ENCODE results near the gene EFNA5.

Gene EFNA5

DNA sequence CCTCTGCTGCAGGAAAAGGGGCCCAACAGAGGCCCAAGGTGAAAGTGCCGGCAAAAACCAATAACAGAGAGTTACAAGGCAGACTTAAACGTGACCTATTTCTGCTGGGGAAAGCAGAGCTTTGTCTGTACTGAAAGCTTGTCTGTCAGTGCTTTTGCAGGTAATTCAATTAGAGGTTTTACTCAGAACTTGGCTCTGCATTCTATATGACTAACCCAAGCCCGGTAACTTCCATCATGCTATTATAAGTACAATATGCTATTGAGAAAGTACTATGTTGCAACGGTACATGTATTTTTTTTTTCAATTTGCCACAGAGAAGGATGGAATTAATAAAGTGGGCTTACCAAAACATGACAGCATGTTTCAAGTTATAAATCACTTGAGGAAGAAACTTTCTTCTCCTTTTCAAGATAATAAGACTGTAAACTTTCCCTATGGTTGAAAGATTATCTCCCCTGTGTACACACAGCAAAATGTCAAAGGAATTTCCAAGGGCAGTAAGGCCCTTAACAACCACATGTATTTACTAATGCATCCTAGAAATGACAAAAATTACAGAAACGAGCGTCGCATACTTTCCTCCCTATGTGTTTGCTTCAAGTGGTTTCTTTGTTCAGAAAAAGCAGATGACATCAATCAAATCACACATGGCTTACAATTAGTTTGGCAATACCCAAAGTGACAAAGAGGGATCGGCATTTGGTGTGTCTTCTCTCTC lies 282.4 kb downstream of the EFNA5 start:
- in situ Hi-C loops (cut with HindIII; ENCODE audit: low sequenced_read_pairs), result no loop called here
- TF ChIP-seq, protein P1, sequence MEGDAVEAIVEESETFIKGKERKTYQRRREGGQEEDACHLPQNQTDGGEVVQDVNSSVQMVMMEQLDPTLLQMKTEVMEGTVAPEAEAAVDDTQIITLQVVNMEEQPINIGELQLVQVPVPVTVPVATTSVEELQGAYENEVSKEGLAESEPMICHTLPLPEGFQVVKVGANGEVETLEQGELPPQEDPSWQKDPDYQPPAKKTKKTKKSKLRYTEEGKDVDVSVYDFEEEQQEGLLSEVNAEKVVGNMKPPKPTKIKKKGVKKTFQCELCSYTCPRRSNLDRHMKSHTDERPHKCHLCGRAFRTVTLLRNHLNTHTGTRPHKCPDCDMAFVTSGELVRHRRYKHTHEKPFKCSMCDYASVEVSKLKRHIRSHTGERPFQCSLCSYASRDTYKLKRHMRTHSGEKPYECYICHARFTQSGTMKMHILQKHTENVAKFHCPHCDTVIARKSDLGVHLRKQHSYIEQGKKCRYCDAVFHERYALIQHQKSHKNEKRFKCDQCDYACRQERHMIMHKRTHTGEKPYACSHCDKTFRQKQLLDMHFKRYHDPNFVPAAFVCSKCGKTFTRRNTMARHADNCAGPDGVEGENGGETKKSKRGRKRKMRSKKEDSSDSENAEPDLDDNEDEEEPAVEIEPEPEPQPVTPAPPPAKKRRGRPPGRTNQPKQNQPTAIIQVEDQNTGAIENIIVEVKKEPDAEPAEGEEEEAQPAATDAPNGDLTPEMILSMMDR (IDR thresholded peaks at IDR 0.05; ENCODE audit: low read depth, low read length), result no peak
- peak; percentile 80 for DNase-seq (ENCODE audit: low read depth, low spot score)
- no peak overlapping the region for H3K4me3 ChIP-seq (ENCODE audit: low read depth, low read length)

DNA sequence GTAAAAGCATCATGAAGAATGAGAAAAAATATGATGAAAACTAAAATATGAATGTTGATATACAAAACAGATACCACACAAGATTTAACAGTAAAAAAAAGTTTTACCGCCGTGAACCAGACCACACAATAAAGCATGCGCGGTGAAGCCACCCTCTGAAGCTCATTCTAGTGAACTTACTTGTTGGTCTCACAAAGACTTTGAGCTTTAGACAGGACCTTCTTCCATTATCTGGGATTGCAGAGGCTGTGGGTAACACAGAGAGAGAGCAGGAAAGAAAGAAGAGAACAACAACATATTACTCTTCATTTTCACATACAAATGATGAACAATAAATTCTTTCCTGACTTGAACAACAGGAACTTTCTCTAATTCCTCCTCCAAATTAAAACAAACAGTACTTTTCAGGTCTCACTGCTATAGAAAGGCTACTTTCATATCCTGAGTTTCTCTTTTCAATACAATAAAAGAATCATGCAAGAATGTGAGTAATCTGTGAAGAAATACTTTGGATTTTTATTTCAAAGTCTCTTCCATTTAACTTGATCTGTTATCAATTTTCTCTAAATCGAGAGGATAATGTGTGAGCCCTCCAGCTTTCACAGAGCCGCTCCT lies 283.1 kb downstream of the EFNA5 start:
- H3K4me3 ChIP-seq (ENCODE audit: low read depth, low read length), result no peak overlapping the region
- TF ChIP-seq, protein P1 (IDR thresholded peaks at IDR 0.05; ENCODE audit: low read depth, low read length), result no peak
- DNase-seq (ENCODE audit: low read depth, low spot score), result no peak
- in situ Hi-C loops (cut with HindIII; ENCODE audit: low sequenced_read_pairs), result no loop called here

DNA sequence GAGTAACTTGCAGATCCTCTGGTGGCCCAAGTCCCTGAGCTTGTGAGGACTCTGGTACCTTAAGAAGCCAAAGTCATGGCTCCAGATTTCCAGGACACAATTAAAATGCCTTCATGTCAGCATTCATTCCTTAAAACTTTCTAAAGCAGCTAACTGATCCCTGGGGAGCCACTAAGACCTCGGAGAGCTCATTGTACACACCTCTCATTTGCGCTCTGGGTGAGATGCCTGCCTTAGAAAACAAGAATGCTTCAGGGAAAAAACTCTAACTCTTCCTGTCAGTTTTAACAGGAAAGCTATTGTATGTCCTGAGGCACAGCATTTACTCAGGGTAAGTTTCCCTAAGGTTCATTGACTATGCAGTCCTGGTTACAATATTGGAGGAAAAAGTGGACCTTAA lies 285.0 kb downstream of the EFNA5 start:
- H3K4me3 ChIP-seq (ENCODE audit: low read depth, low read length), result no peak overlapping the region
- in situ Hi-C loops (cut with HindIII; ENCODE audit: low sequenced_read_pairs), result no loop called here
- TF ChIP-seq, protein P1 (IDR thresholded peaks at IDR 0.05; ENCODE audit: low read depth, low read length), result no peak
- DNase-seq (ENCODE audit: low read depth, low spot score), result no peak

DNA sequence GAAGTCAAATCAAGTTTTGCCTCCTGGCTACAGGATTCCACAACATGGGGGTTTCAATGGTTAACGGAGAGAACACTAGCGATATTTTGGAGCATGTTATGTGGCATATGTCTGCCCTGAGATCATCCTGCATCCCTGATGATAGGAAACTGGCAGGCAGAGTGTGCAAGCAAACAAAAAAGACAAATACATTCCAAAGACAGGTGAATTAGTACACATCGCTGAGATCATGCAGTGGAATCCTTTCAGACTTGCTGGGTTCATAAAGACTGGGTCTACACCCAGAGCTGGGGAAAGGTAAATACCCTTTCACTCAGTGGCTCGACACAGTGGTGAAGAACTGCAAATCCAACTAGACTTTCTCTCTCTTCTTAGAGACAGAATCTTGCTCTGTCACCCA lies 286.5 kb downstream of the EFNA5 start:
- no peak overlapping the region for H3K4me3 ChIP-seq (ENCODE audit: low read depth, low read length)
- in situ Hi-C loops (cut with HindIII; ENCODE audit: low sequenced_read_pairs), result no loop called here
- TF ChIP-seq, protein P1 (IDR thresholded peaks at IDR 0.05; ENCODE audit: low read depth, low read length), result no peak
- no peak for DNase-seq (ENCODE audit: low read depth, low spot score)

DNA sequence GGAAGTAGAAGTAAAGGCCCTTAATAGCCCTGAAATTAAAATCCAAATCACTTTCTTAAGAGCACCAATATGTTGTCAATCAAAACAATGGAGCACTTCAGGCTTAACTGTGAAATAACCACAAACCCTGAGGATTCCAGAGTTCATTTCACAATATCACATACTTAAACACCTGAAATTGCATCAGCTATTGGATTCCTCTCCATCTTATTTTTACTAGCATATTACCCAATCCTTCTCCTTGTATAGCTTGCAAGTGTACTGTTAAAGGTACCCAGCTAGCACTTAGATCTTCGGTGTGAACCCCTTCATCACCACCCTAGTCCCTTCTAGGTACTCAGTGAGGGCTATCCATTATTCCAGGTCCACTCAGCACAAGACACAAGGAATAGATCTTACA lies 287.3 kb downstream of the EFNA5 start:
- in situ Hi-C loops (cut with HindIII; ENCODE audit: low sequenced_read_pairs), result no loop called here
- no peak overlapping the region for H3K4me3 ChIP-seq (ENCODE audit: low read depth, low read length)
- TF ChIP-seq, protein P1 (IDR thresholded peaks at IDR 0.05; ENCODE audit: low read depth, low read length), result no peak
- no peak for DNase-seq (ENCODE audit: low read depth, low spot score)

DNA sequence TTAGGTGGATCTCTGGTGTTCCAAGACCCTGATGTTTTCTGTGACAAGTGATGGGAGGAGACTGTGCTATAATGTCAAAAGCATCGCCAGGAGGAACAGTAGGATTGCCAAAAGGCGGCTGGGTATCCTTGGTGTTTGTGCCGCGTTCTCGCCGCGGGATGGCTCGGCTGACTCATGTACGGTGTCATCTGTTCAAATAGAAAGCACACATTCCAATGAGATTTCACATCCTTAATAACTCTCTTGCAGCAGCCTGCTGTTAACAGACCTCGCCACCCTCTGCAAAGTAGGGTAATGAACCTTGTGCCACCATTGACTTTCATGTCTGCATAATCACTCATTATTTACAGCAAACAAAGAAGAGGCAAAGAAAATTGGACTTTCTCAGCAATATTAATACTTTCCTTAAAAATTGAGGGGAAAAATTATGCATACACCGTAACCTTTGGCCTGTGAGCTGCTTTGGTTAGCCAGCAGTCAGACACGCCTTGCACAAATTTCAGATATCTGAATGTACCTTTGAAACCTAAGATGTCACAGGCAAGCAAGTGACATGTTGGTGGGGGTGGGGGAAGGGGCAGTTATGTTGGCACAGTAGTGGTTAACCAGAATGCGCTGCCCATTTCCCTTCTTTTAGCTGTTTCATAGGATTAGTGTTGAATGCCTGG lies 289.4 kb downstream of the EFNA5 start:
- in situ Hi-C loops (cut with HindIII; ENCODE audit: low sequenced_read_pairs), result no loop called here
- DNase-seq (ENCODE audit: low read depth, low spot score), result peak; percentile 89
- TF ChIP-seq, protein P1 (IDR thresholded peaks at IDR 0.05; ENCODE audit: low read depth, low read length), result no peak
- no peak overlapping the region for H3K4me3 ChIP-seq (ENCODE audit: low read depth, low read length)
